ENCODE measurements around the gene TRAF1. TPM values are rescaled to one million over a fixed set of nuclear protein-coding genes. Genes with fewer than 3 reads are reported as not detected.

TRAF1 gene
- total RNA-seq, 3 donors from 2014 or later (not counting 1 experiment from before 2014, with no cell fraction given), result 23.4 to 33.9 (median 30.5) TPM

DNA sequence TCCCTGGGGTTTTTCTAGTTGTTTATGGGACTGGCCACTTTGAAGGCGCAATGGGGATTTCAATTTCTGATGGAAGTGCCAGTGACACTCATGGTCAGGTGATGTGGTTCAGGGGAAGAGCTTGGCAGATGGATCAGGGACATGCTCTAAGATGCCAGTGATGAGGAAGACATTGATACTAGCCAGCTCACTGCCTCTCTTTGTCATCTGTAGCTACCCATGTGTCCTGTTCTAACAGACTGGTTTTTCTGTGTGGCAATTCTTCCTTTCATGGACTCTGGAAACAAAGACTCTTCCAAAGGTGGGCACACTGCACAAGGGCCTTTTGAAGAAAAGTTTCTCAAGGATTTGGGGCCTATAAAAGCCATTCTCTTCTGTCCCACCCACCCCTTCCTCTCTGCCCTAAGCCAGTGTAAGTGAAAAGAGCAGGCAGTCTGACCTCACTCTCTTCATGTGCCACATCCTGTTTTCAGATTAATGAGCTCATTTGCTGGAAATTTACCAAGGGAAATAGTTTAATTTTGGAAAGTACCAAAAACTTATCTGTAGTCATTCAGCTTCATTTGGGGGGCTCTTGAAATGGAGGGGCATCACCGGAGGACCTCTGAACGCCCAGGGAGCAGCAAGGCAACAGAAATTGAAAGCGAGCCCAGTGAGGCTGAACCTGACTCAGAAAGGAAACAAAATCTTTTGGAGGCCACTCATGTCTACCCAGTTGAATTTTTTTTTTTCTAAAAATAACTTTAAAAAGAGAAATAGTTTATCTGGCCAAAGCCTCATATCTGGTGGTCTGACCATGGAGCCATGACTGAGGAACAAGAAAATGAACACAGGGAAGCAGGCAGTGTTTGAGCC lies 4.9 kb upstream of the TRAF1 start:
- intact Hi-C loops (cut with micrococcal nuclease), result no loop called here
- Mint-ChIP-seq H3K27me3 (ENCODE audit: low read depth in 2 of 2) (no peaks in the 10 kb centered on the region), H3K4me3 (peak overlapping the region; percentile 90), H3K4me1 (peaks cover 68 to 79% of the 10 kb centered on the region in 2 donors), H3K9me3 (no peaks in the 10 kb centered on the region), H3K36me3 (no peaks in the 10 kb centered on the region), H3K27ac (peak overlapping the region; percentile 98 to 99)
- Histone ChIP-seq H3K27me3 (ENCODE audit: control insufficient read depth, insufficient read depth, low read length) (no peaks in the 10 kb centered on the region), H3K4me3 (ENCODE audit: low read length) (no peak overlapping the region), H3K36me3 (ENCODE audit: control insufficient read depth, insufficient read depth, low read length) (no peaks in the 10 kb centered on the region), H3K4me1 (ENCODE audit: control insufficient read depth, insufficient read depth, low read length) (peaks cover 87% of the 10 kb centered on the region), H3K27ac (ENCODE audit: low read length) (peak overlapping the region; percentile 99), H3K9me3 (ENCODE audit: control insufficient read depth, insufficient read depth, low read length) (no peaks in the 10 kb centered on the region)
- peak; percentile 53 to 90 for DNase-seq
- WGBS (ENCODE audit: insufficient coverage), result 17% methylated on average over 4 of the region's 4 CpGs
- TF ChIP-seq, protein P1, sequence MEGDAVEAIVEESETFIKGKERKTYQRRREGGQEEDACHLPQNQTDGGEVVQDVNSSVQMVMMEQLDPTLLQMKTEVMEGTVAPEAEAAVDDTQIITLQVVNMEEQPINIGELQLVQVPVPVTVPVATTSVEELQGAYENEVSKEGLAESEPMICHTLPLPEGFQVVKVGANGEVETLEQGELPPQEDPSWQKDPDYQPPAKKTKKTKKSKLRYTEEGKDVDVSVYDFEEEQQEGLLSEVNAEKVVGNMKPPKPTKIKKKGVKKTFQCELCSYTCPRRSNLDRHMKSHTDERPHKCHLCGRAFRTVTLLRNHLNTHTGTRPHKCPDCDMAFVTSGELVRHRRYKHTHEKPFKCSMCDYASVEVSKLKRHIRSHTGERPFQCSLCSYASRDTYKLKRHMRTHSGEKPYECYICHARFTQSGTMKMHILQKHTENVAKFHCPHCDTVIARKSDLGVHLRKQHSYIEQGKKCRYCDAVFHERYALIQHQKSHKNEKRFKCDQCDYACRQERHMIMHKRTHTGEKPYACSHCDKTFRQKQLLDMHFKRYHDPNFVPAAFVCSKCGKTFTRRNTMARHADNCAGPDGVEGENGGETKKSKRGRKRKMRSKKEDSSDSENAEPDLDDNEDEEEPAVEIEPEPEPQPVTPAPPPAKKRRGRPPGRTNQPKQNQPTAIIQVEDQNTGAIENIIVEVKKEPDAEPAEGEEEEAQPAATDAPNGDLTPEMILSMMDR (IDR thresholded peaks at IDR 0.05), result no peak
- peak; percentile 66 to 82 (median 75) for ATAC-seq

DNA sequence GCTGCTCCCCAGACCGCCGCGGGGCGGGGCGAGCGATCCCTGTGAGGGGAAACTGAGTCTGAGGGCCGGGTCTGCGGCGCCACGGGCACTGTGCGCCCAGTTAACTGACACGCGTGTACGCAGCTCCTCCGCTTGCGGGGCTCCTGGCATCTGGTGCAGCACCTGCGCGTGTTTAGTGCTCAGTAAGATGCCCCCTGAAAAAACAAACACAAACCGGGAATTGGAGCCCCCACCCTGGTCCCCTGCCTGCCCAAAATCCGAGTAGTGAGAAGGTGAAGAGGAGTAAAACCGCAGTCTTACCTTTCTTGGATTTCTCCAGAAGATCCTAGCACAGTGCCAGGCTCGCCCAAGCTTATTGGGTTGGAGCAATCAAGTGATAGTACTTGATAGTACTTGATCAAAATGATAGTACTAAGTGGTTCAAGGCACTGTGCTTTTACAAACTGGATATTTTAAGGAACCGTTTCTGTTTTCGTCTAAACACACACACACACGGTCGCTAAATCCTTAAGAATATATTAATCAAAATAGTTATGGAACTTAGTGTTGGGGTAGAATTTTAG lies 2.7 kb upstream of the TRAF1 start:
- 10% methylated on average over 22 of the region's 26 CpGs for whole genome bisulfite sequencing (ENCODE audit: insufficient coverage)
- Histone ChIP-seq H3K9me3 (ENCODE audit: control insufficient read depth, insufficient read depth, low read length) (no peaks in the 10 kb centered on the region), H3K27me3 (ENCODE audit: control insufficient read depth, insufficient read depth, low read length) (no peaks in the 10 kb centered on the region), H3K4me3 (ENCODE audit: low read length) (peak overlapping the region; percentile 30), H3K4me1 (ENCODE audit: control insufficient read depth, insufficient read depth, low read length) (peaks cover 87% of the 10 kb centered on the region), H3K27ac (ENCODE audit: low read length) (peak overlapping the region; percentile 97), H3K36me3 (ENCODE audit: control insufficient read depth, insufficient read depth, low read length) (no peaks in the 10 kb centered on the region)
- no peaks in the 10 kb centered on the region for H3K27me3 Mint-ChIP-seq (ENCODE audit: low read depth in 2 of 2)
- DNase-seq (no peak), ATAC-seq (no peak)
- H3K36me3 Mint-ChIP-seq, result no peaks in the 10 kb centered on the region
- TF ChIP-seq, protein P1 (IDR thresholded peaks at IDR 0.05), result no peak
- intact Hi-C loops (cut with micrococcal nuclease), result loop anchor here (5.0 kb wide), 3 partner anchors 87 to 428 kb away; partner anchors contain the start of genes MEGF9 and PSMD5
- no peaks in the 10 kb centered on the region for H3K9me3 Mint-ChIP-seq
- peak overlapping the region; percentile 64 for H3K4me3 Mint-ChIP-seq
- H3K27ac Mint-ChIP-seq, result peak overlapping the region; percentile 98 to 99
- peaks cover 76 to 84% of the 10 kb centered on the region in 2 donors for H3K4me1 Mint-ChIP-seq

DNA sequence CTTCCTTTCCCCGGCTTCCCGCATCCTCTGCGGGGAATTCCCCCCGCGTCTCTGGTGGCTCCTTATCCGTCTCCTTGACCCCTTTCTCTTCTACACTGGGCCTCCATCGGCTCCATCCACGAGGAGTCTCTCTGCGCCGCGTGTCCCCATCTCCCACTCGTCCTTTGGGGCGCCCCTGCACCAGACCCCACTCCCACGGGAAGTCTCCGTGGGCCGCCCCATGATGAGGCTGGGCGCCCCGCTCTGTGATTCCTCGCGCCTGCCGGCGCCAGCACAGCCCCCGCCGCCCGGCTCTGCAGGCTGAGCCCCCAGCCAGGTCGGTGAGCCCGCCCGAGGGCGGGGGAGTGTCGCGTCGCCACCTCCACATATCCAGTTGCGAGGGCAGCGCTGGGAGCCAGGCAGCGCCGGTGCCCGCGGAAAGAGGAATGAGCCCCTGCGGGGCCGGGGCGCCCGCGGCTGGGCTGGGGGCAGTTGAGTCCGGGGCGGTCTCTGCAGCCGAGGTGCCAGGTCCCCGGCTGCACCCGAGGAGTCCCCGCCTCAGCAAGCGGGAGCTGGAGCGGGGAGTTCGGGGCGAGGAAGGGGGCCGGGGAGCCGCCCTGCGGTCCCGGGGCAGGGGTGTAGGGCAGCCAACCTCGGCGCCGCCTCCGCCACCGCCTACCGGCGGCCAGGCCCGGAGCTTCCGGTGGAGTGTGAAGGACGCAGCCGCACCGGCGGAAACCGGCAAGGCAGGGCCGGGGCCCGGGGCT lies 2.1 kb upstream of the TRAF1 start:
- no peaks in the 10 kb centered on the region for H3K36me3 Mint-ChIP-seq
- Histone ChIP-seq H3K27me3 (ENCODE audit: control insufficient read depth, insufficient read depth, low read length) (no peaks in the 10 kb centered on the region), H3K36me3 (ENCODE audit: control insufficient read depth, insufficient read depth, low read length) (no peaks in the 10 kb centered on the region), H3K4me3 (ENCODE audit: low read length) (peak overlapping the region; percentile 64), H3K4me1 (ENCODE audit: control insufficient read depth, insufficient read depth, low read length) (peaks cover 87% of the 10 kb centered on the region), H3K27ac (ENCODE audit: low read length) (peak overlapping the region; percentile 97), H3K9me3 (ENCODE audit: control insufficient read depth, insufficient read depth, low read length) (no peaks in the 10 kb centered on the region)
- WGBS (ENCODE audit: insufficient coverage), result under 1% methylated on average over 73 of the region's 73 CpGs
- H3K27me3 Mint-ChIP-seq (ENCODE audit: low read depth in 2 of 2), result no peaks in the 10 kb centered on the region
- DNase-seq, result peak; percentile 77 to 86
- H3K9me3 Mint-ChIP-seq, result no peaks in the 10 kb centered on the region
- ATAC-seq, result peak; percentile 28 to 71 (median 49)
- TF ChIP-seq, protein P1 (IDR thresholded peaks at IDR 0.05), result no peak
- peak overlapping the region; percentile 98 to 99 for H3K27ac Mint-ChIP-seq
- peaks cover 82 to 88% of the 10 kb centered on the region in 2 donors for H3K4me1 Mint-ChIP-seq
- peak overlapping the region; percentile 90 for H3K4me3 Mint-ChIP-seq
- intact Hi-C loops (cut with micrococcal nuclease), result loop anchor here (5.0 kb wide), 3 partner anchors 86 to 429 kb away; partner anchors contain the start of genes MEGF9 and PSMD5
